DLD1 (cell line): Measurements from ENCODE around the gene EPS15.
"Not testable (repeated sequence)": the region's sequence is repeated elsewhere in the genome, so short reads cannot be mapped to it uniquely, and the experiment has no call there.

Source experiments
- in situ Hi-C: cut with HindIII; loops from 2 replicates; pipeline ENCODE4 v1.10.0; 2017; ENCODE audit warnings: low sequenced_read_pairs

Gene EPS15

DNA sequence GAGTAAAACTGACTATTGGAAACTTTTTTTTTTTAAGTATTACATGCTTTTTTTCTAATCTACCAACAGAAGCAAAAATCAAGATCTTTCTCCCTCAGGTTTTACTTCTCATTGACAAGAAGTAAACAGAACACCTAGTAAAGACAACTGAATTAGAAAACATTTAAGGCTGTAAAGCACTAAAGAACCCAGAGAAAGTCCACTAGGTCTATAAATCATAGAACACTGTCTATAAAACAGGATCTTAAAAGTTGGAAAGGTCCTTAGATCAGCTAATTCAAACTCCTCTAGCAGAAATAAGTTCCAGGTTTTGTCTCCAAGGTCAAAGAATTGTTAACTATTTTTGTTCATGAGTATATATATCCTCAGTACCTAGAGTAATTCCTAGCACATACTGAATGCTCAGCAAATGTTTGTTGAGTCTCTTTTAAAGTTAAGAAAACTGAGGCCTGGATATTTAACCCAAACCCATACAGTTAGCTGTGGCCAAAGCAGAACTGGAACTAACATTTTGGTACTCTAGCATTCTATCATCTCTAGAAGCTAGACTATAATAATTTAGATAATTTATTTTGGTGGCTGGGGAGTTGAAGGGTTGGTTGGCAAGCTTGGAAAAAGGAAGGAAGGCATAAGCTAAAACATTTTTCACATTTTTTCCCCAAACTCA is 3.0 kb downstream of the EPS15 start:
- in situ Hi-C loops: no loop called here

- in situ Hi-C loops: no loop called here
Measured at GRCh38 chr1:51515312-51515960, 3.6 kb downstream of the EPS15 start.

- in situ Hi-C loops: no loop called here
Measured at GRCh38 chr1:51514733-51515132, 4.3 kb downstream of the EPS15 start.

- in situ Hi-C loops: no loop called here
Measured at GRCh38 chr1:51512606-51513005, 6.5 kb downstream of the EPS15 start.

GRCh38 chr1:51512120-51512519 is 6.9 kb downstream of the EPS15 start:
- in situ Hi-C loops: no loop called here

DNA sequence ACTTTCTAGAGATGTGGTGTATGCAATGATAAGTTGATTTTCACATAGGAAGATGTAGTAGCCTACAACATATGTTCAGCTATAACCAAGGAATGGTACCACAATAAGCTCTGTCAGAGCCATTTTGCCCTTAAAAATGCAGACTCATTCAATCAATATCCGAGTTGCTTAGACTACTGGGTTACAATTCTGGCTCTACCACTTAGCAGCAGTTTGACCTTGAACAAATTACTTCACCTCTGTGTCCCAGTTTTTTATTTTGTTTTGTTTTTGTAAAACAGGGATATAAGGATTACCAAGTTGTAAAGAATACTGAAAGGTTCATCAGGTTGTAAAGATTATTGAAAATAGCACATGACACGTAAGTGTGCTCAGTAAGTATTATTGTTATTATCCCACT is 9.3 kb downstream of the EPS15 start:
- in situ Hi-C loops: no loop called here

DNA sequence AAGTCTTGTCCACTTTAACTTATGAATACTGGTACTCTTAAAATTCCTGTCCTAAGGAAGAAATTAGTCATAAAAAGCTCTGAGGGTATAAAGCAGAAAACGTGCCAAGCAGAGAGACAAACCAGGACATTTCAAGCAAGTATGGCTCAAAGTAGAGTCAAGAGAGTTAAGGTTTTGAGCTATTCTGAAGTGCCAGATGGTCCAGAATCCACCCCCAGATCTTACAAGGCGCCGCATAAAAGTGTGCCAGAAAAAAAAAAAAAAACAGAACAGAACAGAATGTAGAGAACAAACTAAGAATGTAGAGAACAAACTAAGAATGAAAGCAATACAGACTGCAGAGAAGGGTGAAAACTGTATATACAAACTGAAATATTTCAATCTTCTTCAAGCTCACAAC is 12.5 kb downstream of the EPS15 start:
- in situ Hi-C loops: no loop called here

DNA sequence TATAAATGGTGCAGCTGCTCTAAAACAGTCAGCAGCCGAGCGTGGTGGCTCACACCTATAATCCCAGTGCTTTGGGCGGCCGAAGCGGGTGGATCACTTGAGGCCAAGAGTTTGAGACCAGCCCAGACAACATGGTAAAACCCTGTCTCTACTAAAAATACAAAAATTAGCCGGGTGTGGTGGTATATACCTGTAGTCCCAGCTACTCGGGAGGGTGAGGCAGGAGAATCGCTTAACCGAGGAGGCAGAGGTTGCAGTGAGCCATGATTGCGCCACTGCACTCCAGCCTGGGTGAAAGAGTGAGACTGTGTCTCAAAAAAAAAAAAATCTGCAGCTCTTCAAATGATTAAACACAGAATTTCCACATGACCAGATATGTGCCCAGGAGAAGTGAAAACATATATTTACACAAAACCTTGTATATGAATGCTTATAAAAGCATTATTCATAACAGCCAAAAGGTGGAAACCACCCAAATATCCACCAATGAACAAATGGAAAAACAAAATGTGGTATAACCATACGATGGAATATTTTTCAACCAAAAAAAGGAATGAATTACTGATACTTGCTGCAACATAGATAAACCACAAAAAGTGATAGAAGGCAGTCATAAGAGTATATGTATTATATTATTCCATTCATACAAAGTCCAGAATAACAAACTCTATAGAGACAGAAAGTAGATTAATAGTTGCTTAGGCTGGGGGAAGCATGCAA is 14.1 kb downstream of the EPS15 start:
- in situ Hi-C loops: no loop called here

DNA sequence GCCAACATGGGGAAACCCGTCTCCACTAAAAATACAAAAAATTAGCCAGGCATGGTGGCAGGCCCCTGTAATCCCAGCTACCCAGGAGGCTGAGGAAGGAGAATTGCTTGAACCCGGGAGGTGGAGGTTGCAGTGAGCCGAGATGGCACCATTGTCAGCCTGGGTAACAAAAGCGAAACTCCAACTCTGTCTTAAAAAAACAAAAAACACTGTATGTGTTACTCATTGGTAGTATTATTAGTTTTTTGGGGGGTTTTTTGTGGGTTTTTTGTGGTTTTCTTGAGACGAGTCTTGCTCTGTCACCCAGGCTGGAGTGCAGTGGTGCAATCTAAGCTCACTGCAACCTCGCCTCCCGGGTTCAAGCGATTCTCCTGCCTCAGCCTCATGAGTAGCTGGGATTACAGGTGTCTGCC is 17.8 kb downstream of the EPS15 start:
- in situ Hi-C loops: not testable (repeated sequence)

DNA sequence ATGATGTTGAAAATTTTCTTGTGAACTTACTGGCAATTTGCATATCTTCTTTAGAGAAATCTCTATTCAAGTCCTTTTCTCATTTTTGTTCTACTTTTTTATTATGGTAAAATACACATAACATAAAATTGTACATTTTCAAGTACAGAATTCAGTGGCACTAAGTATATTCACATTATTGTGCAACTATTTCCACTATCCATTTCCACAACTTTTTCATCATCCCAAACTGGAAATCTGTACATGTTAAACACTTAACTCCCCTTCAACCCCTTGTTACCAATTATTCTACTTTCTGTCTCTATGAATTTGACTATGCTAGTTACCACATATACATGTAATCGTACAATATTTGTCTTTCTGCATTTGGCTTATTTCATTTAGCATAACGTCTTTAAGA is 19.4 kb downstream of the EPS15 start:
- in situ Hi-C loops: no loop called here

GRCh38 chr1:51498924-51499323 is 20.1 kb downstream of the EPS15 start:
- in situ Hi-C loops: no loop called here

DNA sequence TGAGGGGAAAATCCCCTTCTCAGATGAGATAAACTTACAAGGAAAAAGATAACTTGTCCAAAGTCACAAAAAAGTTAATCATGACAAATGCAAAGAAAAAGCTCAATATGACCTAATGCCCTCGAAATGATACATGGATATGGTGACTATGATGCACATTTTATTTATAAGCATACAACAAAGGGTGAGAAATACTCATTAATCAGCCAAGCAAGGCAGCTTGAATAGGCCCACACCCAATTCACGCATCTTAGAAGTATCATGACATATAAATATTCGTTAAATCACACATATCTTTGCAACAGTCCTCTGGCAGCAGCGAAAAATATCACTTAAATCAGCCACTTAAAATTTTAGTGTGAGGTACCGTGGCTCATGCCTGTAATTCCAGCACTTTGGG is 21.7 kb downstream of the EPS15 start:
- in situ Hi-C loops: no loop called here

DNA sequence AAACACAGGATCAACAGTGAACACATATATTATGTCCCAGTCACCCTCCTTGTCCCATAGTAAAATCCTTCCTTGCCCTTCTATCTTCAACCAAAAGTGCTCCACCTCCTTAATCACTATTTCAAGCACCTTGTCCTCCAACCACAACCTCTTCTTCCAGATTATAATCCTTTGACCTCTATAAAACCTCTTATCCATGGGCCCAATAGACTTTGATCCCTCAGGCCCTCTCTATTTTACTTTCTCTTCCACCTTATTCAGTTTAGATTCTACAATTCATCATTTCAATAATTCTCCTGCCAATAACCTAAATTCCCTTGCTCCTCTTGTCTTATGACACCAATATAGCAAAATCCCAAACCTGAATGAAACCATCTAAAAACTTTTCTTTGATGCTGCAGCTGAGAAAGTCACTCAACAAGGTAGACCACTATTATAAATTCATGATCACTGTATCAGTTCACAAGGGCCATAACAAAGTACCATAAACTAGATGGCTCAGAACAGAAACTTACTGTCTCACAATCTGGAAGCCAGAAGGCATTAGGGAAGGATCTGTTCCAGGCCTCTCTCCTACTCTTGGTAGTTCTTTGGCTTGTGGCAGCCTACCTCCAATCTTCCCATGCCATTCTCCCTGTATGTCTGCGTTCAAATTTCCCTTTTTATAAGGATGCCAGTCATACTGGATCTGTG is 24.8 kb downstream of the EPS15 start:
- in situ Hi-C loops: no loop called here

- in situ Hi-C loops: no loop called here
Measured at GRCh38 chr1:51491166-51491981, 27.7 kb downstream of the EPS15 start.

DNA sequence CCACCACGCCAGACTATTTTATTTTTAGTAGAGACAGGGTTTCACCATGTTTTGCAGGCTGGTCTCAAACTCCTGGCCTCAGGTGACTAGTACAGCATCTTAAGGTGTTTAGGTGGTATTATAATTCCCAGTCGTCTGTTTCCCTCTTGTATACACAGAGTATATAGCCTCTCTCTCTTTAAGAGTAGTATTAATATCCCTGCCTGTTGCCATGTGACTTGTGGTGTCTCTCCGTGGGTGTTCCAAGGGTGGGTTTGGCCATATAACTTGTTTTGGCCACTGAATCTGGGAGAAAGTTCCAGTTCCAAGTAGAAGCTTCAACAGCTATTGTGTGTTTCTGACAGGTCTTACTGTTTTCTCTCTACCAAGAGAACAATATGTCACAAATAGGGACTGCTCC is 29.6 kb downstream of the EPS15 start:
- in situ Hi-C loops: no loop called here

DNA sequence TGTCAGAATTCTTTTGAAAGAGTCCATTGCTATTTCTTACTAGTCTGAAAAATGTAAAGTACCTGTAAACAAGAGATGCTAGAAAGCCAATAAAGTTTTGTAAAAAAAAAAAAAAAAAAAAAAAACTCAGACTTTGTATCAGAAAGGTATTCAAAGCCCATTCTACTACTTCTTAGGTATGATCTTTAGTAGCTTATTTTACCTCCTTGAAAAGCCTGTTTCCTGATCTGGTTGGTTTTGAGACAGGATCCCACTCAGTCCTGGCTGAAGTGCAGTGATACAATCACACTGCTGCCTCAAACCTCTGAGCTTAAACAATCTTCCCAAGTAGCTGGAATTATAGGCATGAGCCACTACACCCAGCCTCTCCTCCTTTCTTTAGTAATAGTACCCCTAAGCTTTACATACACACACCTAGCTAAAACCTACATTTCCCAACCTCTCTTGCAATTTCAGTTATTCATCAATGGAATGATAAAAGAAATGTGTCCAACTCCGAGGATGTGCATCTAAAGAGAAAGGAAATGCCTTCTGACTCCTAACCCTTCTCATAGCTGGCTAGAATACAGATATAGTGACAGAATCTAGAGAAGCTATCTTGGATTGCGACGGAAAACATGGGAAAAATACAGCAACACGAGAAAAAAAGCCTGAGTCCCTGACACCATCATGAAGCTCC is 30.6 kb downstream of the EPS15 start:
- in situ Hi-C loops: no loop called here

DNA sequence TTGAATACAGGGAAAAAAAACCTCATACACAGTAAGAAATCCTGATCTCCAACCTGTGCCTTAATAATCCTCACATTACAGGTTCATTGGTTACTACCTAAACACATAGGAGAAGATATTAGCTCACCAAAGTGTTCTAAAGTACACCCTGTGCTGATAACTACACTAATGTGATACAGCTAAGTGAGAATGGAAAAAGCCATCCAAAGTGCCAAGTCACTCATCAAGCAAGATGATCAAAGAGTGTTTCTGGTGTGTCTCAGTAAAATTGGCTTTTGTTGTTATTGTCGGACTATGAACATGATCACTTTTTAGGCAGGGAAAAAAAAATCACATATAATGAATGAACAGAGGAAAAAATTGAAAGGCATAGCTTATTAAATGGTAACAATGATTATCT is 31.4 kb downstream of the EPS15 start:
- in situ Hi-C loops: no loop called here

GRCh38 chr1:51484591-51484990 is 34.5 kb downstream of the EPS15 start:
- in situ Hi-C loops: no loop called here

- in situ Hi-C loops: no loop called here
Measured at GRCh38 chr1:51482881-51483280, 36.2 kb downstream of the EPS15 start.
